ENCODE measurements around the gene PPP4R3B. TPM values are rescaled to one million over a fixed set of nuclear protein-coding genes. Genes with fewer than 3 reads are reported as not detected.

PPP4R3B gene
- total and polyA plus RNA-seq, 2 of the 13 experiments (the other 11 are each of a cell fraction or from before 2014, with no cell fraction given): 24.2 to 53.0 TPM

DNA sequence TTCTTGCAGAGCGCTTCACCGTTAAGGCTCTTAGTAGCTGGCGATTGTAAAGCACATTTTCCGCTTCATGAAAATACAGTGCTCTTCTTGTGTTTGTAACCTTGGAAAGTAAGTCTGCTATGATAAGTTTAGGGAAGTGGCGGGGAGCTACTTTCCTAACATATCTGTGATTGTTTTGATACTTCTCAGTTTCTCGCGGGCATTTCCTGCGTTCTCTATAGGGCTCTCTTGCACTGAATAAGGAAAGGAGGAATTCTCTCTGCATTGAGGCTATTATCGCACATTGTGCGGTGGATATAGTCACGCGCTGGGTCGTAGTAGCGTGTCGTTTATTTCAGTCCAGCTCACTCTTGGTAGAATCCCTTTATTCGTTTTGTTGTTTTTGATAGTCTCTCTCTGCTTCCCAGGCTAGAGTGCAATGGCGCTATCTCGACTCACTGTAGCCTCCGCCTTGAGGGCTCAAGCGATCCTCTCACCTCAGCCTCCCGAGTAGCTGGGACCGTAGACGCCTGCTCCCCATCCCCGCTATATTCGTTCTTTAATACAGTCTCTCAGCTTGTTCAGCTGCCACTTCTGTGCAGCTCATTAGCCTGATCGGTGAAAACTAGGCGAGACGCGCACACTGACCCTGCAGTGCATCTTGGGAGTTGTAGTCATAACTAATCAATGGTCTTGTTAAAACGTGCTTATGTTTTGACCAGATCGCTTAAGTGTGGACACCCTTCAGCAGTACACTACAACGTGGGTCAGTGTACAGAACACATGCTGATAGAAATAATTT, 1.0 kb upstream of the PPP4R3B start (continued):
- TF ChIP-seq ZNF567 (CRISPR knock-in tag; IDR thresholded peaks at IDR 0.05; ENCODE audit: borderline replicate concordance): no peak
- TF ChIP-seq, protein P1, sequence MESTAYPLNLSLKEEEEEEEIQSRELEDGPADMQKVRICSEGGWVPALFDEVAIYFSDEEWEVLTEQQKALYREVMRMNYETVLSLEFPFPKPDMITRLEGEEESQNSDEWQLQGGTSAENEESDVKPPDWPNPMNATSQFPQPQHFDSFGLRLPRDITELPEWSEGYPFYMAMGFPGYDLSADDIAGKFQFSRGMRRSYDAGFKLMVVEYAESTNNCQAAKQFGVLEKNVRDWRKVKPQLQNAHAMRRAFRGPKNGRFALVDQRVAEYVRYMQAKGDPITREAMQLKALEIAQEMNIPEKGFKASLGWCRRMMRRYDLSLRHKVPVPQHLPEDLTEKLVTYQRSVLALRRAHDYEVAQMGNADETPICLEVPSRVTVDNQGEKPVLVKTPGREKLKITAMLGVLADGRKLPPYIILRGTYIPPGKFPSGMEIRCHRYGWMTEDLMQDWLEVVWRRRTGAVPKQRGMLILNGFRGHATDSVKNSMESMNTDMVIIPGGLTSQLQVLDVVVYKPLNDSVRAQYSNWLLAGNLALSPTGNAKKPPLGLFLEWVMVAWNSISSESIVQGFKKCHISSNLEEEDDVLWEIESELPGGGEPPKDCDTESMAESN (CRISPR knock-in tag; conservative IDR thresholded peaks at IDR 0.05): no peak
- TF ChIP-seq SP5 (CRISPR knock-in tag; IDR thresholded peaks at IDR 0.05; ENCODE audit: borderline replicate concordance, low read depth): no peak
- no peak for TF ChIP-seq BCL3 (CRISPR knock-in tag; IDR thresholded peaks at IDR 0.05)
- TF ChIP-seq KLF9 (CRISPR knock-in tag; IDR thresholded peaks at IDR 0.05; ENCODE audit: low read depth): no peak
- TF ChIP-seq ZNF577 (CRISPR knock-in tag; IDR thresholded peaks at IDR 0.05; ENCODE audit: borderline replicate concordance, low read depth): no peak
- TF ChIP-seq IKZF4 (CRISPR knock-in tag; IDR thresholded peaks at IDR 0.05; ENCODE audit: borderline replicate concordance, low read depth, not compliant biosample characterization): no peak
- TF ChIP-seq ZNF44 (CRISPR knock-in tag; IDR thresholded peaks at IDR 0.05): no peak
- TF ChIP-seq CC2D1A (CRISPR knock-in tag; IDR thresholded peaks at IDR 0.05): no peak
- peak; percentile 30; the same call in 1 of the 2 replicates for TF ChIP-seq MIER2 (CRISPR knock-in tag; IDR thresholded peaks at IDR 0.05)
- no peak for TF ChIP-seq HMG20A (CRISPR knock-in tag; IDR thresholded peaks at IDR 0.05; ENCODE audit: borderline replicate concordance)
- TF ChIP-seq, protein P2, sequence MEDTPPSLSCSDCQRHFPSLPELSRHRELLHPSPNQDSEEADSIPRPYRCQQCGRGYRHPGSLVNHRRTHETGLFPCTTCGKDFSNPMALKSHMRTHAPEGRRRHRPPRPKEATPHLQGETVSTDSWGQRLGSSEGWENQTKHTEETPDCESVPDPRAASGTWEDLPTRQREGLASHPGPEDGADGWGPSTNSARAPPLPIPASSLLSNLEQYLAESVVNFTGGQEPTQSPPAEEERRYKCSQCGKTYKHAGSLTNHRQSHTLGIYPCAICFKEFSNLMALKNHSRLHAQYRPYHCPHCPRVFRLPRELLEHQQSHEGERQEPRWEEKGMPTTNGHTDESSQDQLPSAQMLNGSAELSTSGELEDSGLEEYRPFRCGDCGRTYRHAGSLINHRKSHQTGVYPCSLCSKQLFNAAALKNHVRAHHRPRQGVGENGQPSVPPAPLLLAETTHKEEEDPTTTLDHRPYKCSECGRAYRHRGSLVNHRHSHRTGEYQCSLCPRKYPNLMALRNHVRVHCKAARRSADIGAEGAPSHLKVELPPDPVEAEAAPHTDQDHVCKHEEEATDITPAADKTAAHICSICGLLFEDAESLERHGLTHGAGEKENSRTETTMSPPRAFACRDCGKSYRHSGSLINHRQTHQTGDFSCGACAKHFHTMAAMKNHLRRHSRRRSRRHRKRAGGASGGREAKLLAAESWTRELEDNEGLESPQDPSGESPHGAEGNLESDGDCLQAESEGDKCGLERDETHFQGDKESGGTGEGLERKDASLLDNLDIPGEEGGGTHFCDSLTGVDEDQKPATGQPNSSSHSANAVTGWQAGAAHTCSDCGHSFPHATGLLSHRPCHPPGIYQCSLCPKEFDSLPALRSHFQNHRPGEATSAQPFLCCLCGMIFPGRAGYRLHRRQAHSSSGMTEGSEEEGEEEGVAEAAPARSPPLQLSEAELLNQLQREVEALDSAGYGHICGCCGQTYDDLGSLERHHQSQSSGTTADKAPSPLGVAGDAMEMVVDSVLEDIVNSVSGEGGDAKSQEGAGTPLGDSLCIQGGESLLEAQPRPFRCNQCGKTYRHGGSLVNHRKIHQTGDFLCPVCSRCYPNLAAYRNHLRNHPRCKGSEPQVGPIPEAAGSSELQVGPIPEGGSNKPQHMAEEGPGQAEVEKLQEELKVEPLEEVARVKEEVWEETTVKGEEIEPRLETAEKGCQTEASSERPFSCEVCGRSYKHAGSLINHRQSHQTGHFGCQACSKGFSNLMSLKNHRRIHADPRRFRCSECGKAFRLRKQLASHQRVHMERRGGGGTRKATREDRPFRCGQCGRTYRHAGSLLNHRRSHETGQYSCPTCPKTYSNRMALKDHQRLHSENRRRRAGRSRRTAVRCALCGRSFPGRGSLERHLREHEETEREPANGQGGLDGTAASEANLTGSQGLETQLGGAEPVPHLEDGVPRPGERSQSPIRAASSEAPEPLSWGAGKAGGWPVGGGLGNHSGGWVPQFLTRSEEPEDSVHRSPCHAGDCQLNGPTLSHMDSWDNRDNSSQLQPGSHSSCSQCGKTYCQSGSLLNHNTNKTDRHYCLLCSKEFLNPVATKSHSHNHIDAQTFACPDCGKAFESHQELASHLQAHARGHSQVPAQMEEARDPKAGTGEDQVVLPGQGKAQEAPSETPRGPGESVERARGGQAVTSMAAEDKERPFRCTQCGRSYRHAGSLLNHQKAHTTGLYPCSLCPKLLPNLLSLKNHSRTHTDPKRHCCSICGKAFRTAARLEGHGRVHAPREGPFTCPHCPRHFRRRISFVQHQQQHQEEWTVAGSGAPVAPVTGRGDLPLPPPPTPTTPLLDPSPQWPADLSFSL (CRISPR knock-in tag; IDR thresholded peaks at IDR 0.05): no peak
- no peak for TF ChIP-seq ZNF816 (CRISPR knock-in tag; IDR thresholded peaks at IDR 0.05; ENCODE audit: borderline replicate concordance)
- no peak for TF ChIP-seq BCLAF1 (IDR thresholded peaks at IDR 0.05)
- no peak for TF ChIP-seq SMYD3 (CRISPR knock-in tag; IDR thresholded peaks at IDR 0.05)
- 0 out of 2 replicates have a peak, but pooled peaks have one; percentile 71 for TF ChIP-seq ATAD3A (CRISPR knock-in tag; IDR thresholded peaks at IDR 0.05)
- TF ChIP-seq ZNF557 (CRISPR knock-in tag; IDR thresholded peaks at IDR 0.05): no peak
